ENCODE measurements around the gene DCLK1.

Gene DCLK1

GRCh38 chr13:35796623-35797022, 334.6 kb downstream of the DCLK1 start:
- Histone ChIP-seq H3K36me3 (ENCODE audit: low read depth) (no peaks in the 10 kb centered on the region), H3K27me3 (ENCODE audit: insufficient read depth, poor library complexity, severe bottlenecking) (no peaks in the 10 kb centered on the region), H3K4me3 (ENCODE audit: severe bottlenecking) (no peak overlapping the region), H3K9me3 (ENCODE audit: severe bottlenecking) (no peaks in the 10 kb centered on the region), H3K27ac (ENCODE audit: poor library complexity, severe bottlenecking) (no peak overlapping the region), H3K4me1 (ENCODE audit: insufficient read depth, poor library complexity, severe bottlenecking) (no peaks in the 10 kb centered on the region)
- DNase-seq (ENCODE audit: low spot score) (no peak), ATAC-seq (ENCODE audit: low read depth) (no peak)
- TF ChIP-seq, protein P1, sequence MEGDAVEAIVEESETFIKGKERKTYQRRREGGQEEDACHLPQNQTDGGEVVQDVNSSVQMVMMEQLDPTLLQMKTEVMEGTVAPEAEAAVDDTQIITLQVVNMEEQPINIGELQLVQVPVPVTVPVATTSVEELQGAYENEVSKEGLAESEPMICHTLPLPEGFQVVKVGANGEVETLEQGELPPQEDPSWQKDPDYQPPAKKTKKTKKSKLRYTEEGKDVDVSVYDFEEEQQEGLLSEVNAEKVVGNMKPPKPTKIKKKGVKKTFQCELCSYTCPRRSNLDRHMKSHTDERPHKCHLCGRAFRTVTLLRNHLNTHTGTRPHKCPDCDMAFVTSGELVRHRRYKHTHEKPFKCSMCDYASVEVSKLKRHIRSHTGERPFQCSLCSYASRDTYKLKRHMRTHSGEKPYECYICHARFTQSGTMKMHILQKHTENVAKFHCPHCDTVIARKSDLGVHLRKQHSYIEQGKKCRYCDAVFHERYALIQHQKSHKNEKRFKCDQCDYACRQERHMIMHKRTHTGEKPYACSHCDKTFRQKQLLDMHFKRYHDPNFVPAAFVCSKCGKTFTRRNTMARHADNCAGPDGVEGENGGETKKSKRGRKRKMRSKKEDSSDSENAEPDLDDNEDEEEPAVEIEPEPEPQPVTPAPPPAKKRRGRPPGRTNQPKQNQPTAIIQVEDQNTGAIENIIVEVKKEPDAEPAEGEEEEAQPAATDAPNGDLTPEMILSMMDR (IDR thresholded peaks at IDR 0.05; ENCODE audit: poor library complexity, severe bottlenecking): no peak

- Histone ChIP-seq H3K36me3 (ENCODE audit: low read depth) (no peaks in the 10 kb centered on the region), H3K9me3 (ENCODE audit: severe bottlenecking) (no peaks in the 10 kb centered on the region), H3K27me3 (ENCODE audit: insufficient read depth, poor library complexity, severe bottlenecking) (no peaks in the 10 kb centered on the region), H3K27ac (ENCODE audit: poor library complexity, severe bottlenecking) (no peak overlapping the region), H3K4me3 (ENCODE audit: severe bottlenecking) (no peak overlapping the region), H3K4me1 (ENCODE audit: insufficient read depth, poor library complexity, severe bottlenecking) (no peaks in the 10 kb centered on the region)
- ATAC-seq (ENCODE audit: low read depth) (no peak), DNase-seq (ENCODE audit: low spot score) (no peak)
- TF ChIP-seq, protein P1 (IDR thresholded peaks at IDR 0.05; ENCODE audit: poor library complexity, severe bottlenecking): no peak
Measured at GRCh38 chr13:35794734-35795389, 336.3 kb downstream of the DCLK1 start.

DNA sequence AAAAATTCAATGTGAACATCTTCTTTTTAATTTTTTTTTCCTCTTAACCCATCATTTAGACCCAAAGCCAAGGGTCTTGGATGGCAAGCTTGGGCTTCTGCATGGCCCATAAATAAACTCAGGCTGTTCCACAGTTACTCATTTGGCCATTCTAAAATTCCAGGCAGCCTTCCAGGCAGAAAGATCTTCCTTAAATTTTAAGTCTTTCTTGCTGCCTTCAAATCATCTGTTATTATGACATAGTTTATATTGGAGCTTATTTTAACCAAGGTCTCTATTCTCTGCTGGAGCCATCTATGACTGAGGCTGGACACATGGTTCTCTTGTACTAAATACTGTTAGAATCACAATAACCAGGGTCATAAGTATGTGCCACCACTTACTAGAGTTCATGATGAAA, 337.4 kb downstream of the DCLK1 start:
- Histone ChIP-seq H3K4me1 (ENCODE audit: insufficient read depth, poor library complexity, severe bottlenecking) (no peaks in the 10 kb centered on the region), H3K36me3 (ENCODE audit: low read depth) (no peaks in the 10 kb centered on the region), H3K4me3 (ENCODE audit: severe bottlenecking) (no peak overlapping the region), H3K27ac (ENCODE audit: poor library complexity, severe bottlenecking) (no peak overlapping the region), H3K9me3 (ENCODE audit: severe bottlenecking) (no peaks in the 10 kb centered on the region), H3K27me3 (ENCODE audit: insufficient read depth, poor library complexity, severe bottlenecking) (no peaks in the 10 kb centered on the region)
- ATAC-seq (ENCODE audit: low read depth) (no peak), DNase-seq (ENCODE audit: low spot score) (no peak)
- TF ChIP-seq, protein P1 (IDR thresholded peaks at IDR 0.05; ENCODE audit: poor library complexity, severe bottlenecking): no peak

GRCh38 chr13:35792911-35793310, 338.3 kb downstream of the DCLK1 start:
- no peak overlapping the region for H3K27ac ChIP-seq (ENCODE audit: poor library complexity, severe bottlenecking)

DNA sequence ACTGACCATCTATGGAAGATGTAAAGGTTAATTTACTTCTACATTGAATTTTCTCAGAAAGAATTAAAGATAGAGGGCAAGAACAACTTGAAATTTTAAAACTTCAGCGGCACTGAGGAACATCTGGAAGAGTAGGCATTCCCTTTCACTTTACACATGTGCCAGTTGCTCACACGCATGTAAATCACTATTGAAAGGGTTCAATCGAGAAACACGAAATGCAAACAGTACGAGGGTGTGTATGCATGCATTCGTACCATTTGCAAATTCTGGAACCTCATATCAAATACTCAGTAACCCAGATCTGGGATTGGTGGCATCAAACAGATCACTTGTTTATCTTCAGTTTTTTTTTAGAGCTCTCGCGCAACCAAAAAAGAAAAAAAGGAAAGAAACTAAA, 339.2 kb downstream of the DCLK1 start:
- no peaks in the 10 kb centered on the region for H3K4me1 ChIP-seq (ENCODE audit: insufficient read depth, poor library complexity, severe bottlenecking)
- H3K27ac ChIP-seq (ENCODE audit: poor library complexity, severe bottlenecking): no peak overlapping the region
- DNase-seq (ENCODE audit: low spot score): no peak
- no peaks in the 10 kb centered on the region for H3K27me3 ChIP-seq (ENCODE audit: insufficient read depth, poor library complexity, severe bottlenecking)
- no peaks in the 10 kb centered on the region for H3K9me3 ChIP-seq (ENCODE audit: severe bottlenecking)
- TF ChIP-seq, protein P1 (IDR thresholded peaks at IDR 0.05; ENCODE audit: poor library complexity, severe bottlenecking): no peak
- ATAC-seq (ENCODE audit: low read depth): no peak
- H3K4me3 ChIP-seq (ENCODE audit: severe bottlenecking): no peak overlapping the region
- H3K36me3 ChIP-seq (ENCODE audit: low read depth): no peaks in the 10 kb centered on the region

More at GRCh38 chr13:35792911-35793310, 338.3 kb downstream of the DCLK1 start:
- H3K4me1 ChIP-seq (ENCODE audit: insufficient read depth, poor library complexity, severe bottlenecking): no peaks in the 10 kb centered on the region
- ATAC-seq (ENCODE audit: low read depth) (no peak), DNase-seq (ENCODE audit: low spot score) (no peak)
- no peaks in the 10 kb centered on the region for H3K9me3 ChIP-seq (ENCODE audit: severe bottlenecking)
- TF ChIP-seq, protein P1 (IDR thresholded peaks at IDR 0.05; ENCODE audit: poor library complexity, severe bottlenecking): no peak
- H3K27me3 ChIP-seq (ENCODE audit: insufficient read depth, poor library complexity, severe bottlenecking): no peaks in the 10 kb centered on the region
- H3K4me3 ChIP-seq (ENCODE audit: severe bottlenecking): no peak overlapping the region
- no peaks in the 10 kb centered on the region for H3K36me3 ChIP-seq (ENCODE audit: low read depth)
